A673 (cell line): ENCODE data around the gene AKT3.

ENCODE experiments used
- CTCF ChIP-seq: fragments of 300-800, 200-600 bp; sonication (generic); conservative IDR thresholded peaks from 2 replicates; pipeline ENCODE4 v1.5.1; 2017; ENCODE audit warnings: low read depth, mild to moderate bottlenecking, antibody characterized with exemption, low read length, moderate library complexity, mixed read lengths
- EZH2 ChIP-seq: fragments of 200-600 bp; sonication (generic); IDR thresholded peaks from 2 replicates; pipeline ENCODE4 v1.6.1; 2017; ENCODE audit warnings: borderline replicate concordance, low read depth, mild to moderate bottlenecking, mixed read lengths, antibody characterized with exemption, low read length; ENCODE audit not compliant: poor library complexity, severe bottlenecking

- TF ChIP-seq CTCF = no peak
- TF ChIP-seq EZH2 = no peak
Observed at GRCh38 chr1:243499248-243499647, 350.8 kb downstream of the AKT3 start.
